Activated naive CD4-positive, alpha-beta T cell treated with anti-CD3 and anti-CD28 coated beads, Interleukin-2, amount 10 ng/mL, durations not matched to agents 7 days and 5 days (primary cell): ENCODE measurements around the gene ARHGAP23.
"Not testable (repeated sequence)": the region's sequence is repeated elsewhere in the genome, so short reads cannot be mapped to it uniquely, and the experiment has no call there.

Source experiments
- CTCF ChIA-PET: fragments of 350-600 bp; sonication (Branson Sonifier 250); formaldehyde crosslinking; loops from one replicate; lab custom pipeline; 2021; ENCODE audit warnings: antibody characterized with exemption; lab: Charles Lee
- DNase-seq: peaks from one replicate; pipeline ENCODE4 v3.0.0-alpha.2; 2020
- H3K27ac Mint-ChIP-seq: one replicate; pipeline ENCODE4 v1.8.0; 2021; ENCODE audit warnings: mild to moderate bottlenecking, moderate library complexity, mixed read lengths
- H3K27me3 Mint-ChIP-seq: one replicate; pipeline ENCODE4 v1.8.0; 2021; ENCODE audit warnings: mild to moderate bottlenecking, mixed read lengths
- H3K36me3 Mint-ChIP-seq: one replicate; pipeline ENCODE4 v1.8.0; 2021; ENCODE audit warnings: mixed read lengths
- H3K4me1 Mint-ChIP-seq: one replicate; pipeline ENCODE4 v1.8.0; 2021; ENCODE audit warnings: mixed read lengths
- H3K4me3 Mint-ChIP-seq: one replicate; pipeline ENCODE4 v1.8.0; 2021; ENCODE audit warnings: mild to moderate bottlenecking, moderate library complexity, mixed read lengths
- H3K9me3 Mint-ChIP-seq: one replicate; pipeline ENCODE4 v1.8.0; 2021; ENCODE audit warnings: mixed read lengths

Gene ARHGAP23

GRCh38 chr17:38508570-38508950 lies 80.3 kb downstream of the ARHGAP23 start:
- CTCF ChIA-PET: interaction anchor here (0.8 to 2.0 kb wide), 5 partner anchors 11 to 159 kb away, joined by 3 to 10 read pairs (median 3); no protein-coding TSS in a partner anchor
- Mint-ChIP-seq H3K4me3 (no peak overlapping the region), H3K4me1 (peaks cover 11% of the 10 kb centered on the region), H3K27me3 (peaks cover 62% of the 10 kb centered on the region), H3K9me3 (no peaks in the 10 kb centered on the region), H3K36me3 (no peaks in the 10 kb centered on the region), H3K27ac (no peak overlapping the region)
- DNase-seq: no peak

- peaks cover 62% of the 10 kb centered on the region for H3K27me3 Mint-ChIP-seq
- H3K27ac Mint-ChIP-seq: no peak overlapping the region
- peaks cover 11% of the 10 kb centered on the region for H3K4me1 Mint-ChIP-seq
- no peaks in the 10 kb centered on the region for H3K9me3 Mint-ChIP-seq
- peak; percentile 82 for DNase-seq
- CTCF ChIA-PET: interaction anchor here (0.7 to 2.0 kb wide), 8 partner anchors 12 to 158 kb away, joined by 3 to 10 read pairs (median 4); no protein-coding TSS in a partner anchor
- H3K4me3 Mint-ChIP-seq: peak overlapping the region; percentile 60
- H3K36me3 Mint-ChIP-seq: no peaks in the 10 kb centered on the region
Measured at GRCh38 chr17:38508954-38509771, 80.9 kb downstream of the ARHGAP23 start.

- peaks cover 62% of the 10 kb centered on the region for H3K27me3 Mint-ChIP-seq
- no peak for DNase-seq
- CTCF ChIA-PET: interaction anchor here (0.7 to 2.0 kb wide), 8 partner anchors 11 to 153 kb away, joined by 3 to 10 read pairs (median 4); no protein-coding TSS in a partner anchor
Measured at GRCh38 chr17:38509772-38510420, 81.6 kb downstream of the ARHGAP23 start.

GRCh38 chr17:38510421-38511149 lies 82.3 kb downstream of the ARHGAP23 start:
- CTCF ChIA-PET: interaction anchor here (0.9 kb wide), 1 partner anchor 152 kb away, joined by 3 read pairs; no protein-coding TSS in a partner anchor
- Mint-ChIP-seq H3K4me3 (no peak overlapping the region), H3K27ac (no peak overlapping the region), H3K4me1 (peaks cover 11% of the 10 kb centered on the region), H3K27me3 (peaks cover 62% of the 10 kb centered on the region), H3K36me3 (no peaks in the 10 kb centered on the region), H3K9me3 (no peaks in the 10 kb centered on the region)
- DNase-seq: no peak

More at GRCh38 chr17:38509772-38510420, 81.6 kb downstream of the ARHGAP23 start:
- no peaks in the 10 kb centered on the region for H3K9me3 Mint-ChIP-seq
- H3K4me3 Mint-ChIP-seq: peak overlapping the region; percentile 60
- peaks cover 11% of the 10 kb centered on the region for H3K4me1 Mint-ChIP-seq
- H3K36me3 Mint-ChIP-seq: no peaks in the 10 kb centered on the region
- no peak overlapping the region for H3K27ac Mint-ChIP-seq

GRCh38 chr17:38511150-38512108 lies 83.2 kb downstream of the ARHGAP23 start:
- Mint-ChIP-seq H3K27ac (no peak overlapping the region), H3K4me3 (no peak overlapping the region), H3K36me3 (no peaks in the 10 kb centered on the region), H3K4me1 (peaks cover 11% of the 10 kb centered on the region), H3K27me3 (peaks cover 63% of the 10 kb centered on the region), H3K9me3 (no peaks in the 10 kb centered on the region)
- DNase-seq: no peak
- CTCF ChIA-PET: interaction anchor here (0.9 kb wide), 1 partner anchor 151 kb away, joined by 3 read pairs; no protein-coding TSS in a partner anchor

- Mint-ChIP-seq H3K4me3 (no peak overlapping the region), H3K27me3 (peaks cover 54% of the 10 kb centered on the region), H3K27ac (no peak overlapping the region), H3K4me1 (peaks cover 11% of the 10 kb centered on the region), H3K36me3 (no peaks in the 10 kb centered on the region), H3K9me3 (no peaks in the 10 kb centered on the region)
- DNase-seq: no peak
- CTCF ChIA-PET: no interaction called here
Measured at GRCh38 chr17:38512473-38513058, 84.3 kb downstream of the ARHGAP23 start.

GRCh38 chr17:38526526-38526925 lies 98.3 kb downstream of the ARHGAP23 start:
- peaks cover 30% of the 10 kb centered on the region for H3K27me3 Mint-ChIP-seq

GRCh38 chr17:38528141-38528540 lies 99.9 kb downstream of the ARHGAP23 start:
- DNase-seq, H3K9me3 Mint-ChIP-seq, H3K4me1 Mint-ChIP-seq, H3K4me3 Mint-ChIP-seq, H3K27ac Mint-ChIP-seq, H3K36me3 Mint-ChIP-seq, CTCF ChIA-PET: not testable (repeated sequence)
- H3K27me3 Mint-ChIP-seq: peaks cover 30% of the 10 kb centered on the region

More at GRCh38 chr17:38526526-38526925, 98.3 kb downstream of the ARHGAP23 start:
- CTCF ChIA-PET, H3K4me3 Mint-ChIP-seq, H3K27ac Mint-ChIP-seq, DNase-seq, H3K4me1 Mint-ChIP-seq, H3K9me3 Mint-ChIP-seq, H3K36me3 Mint-ChIP-seq: not testable (repeated sequence)

- DNase-seq, H3K4me3 Mint-ChIP-seq, CTCF ChIA-PET, H3K27ac Mint-ChIP-seq, H3K36me3 Mint-ChIP-seq, H3K9me3 Mint-ChIP-seq, H3K4me1 Mint-ChIP-seq: not testable (repeated sequence)
- H3K27me3 Mint-ChIP-seq: peaks cover 37% of the 10 kb centered on the region
Measured at GRCh38 chr17:38530856-38531255, 102.6 kb downstream of the ARHGAP23 start.

- DNase-seq, H3K9me3 Mint-ChIP-seq, CTCF ChIA-PET, H3K4me3 Mint-ChIP-seq, H3K36me3 Mint-ChIP-seq, H3K27ac Mint-ChIP-seq, H3K4me1 Mint-ChIP-seq: not testable (repeated sequence)
- peaks cover 46% of the 10 kb centered on the region for H3K27me3 Mint-ChIP-seq
Measured at GRCh38 chr17:38531761-38532160, 103.5 kb downstream of the ARHGAP23 start.

- peaks cover 48% of the 10 kb centered on the region for H3K27me3 Mint-ChIP-seq
- H3K36me3 Mint-ChIP-seq: no peaks in the 10 kb centered on the region
- H3K4me3 Mint-ChIP-seq: no peak overlapping the region
- H3K4me1 Mint-ChIP-seq: no peaks in the 10 kb centered on the region
- H3K9me3 Mint-ChIP-seq: no peaks in the 10 kb centered on the region
- CTCF ChIA-PET: no interaction called here
- no peak for DNase-seq
- H3K27ac Mint-ChIP-seq: no peak overlapping the region
Measured at GRCh38 chr17:38532451-38532850, 104.2 kb downstream of the ARHGAP23 start.

GRCh38 chr17:38533241-38533640 lies 105.0 kb downstream of the ARHGAP23 start:
- Mint-ChIP-seq H3K4me3 (no peak overlapping the region), H3K9me3 (no peaks in the 10 kb centered on the region), H3K27me3 (peaks cover 42% of the 10 kb centered on the region), H3K27ac (no peak overlapping the region), H3K4me1 (no peaks in the 10 kb centered on the region), H3K36me3 (no peaks in the 10 kb centered on the region)
- DNase-seq: no peak
- CTCF ChIA-PET: no interaction called here
